Epithelial cell of esophagus (primary cell): ENCODE results near the gene GPC6.

Source experiments
- DNase-seq: peaks from one replicate; pipeline ENCODE4 v3.0.0; 2010; ENCODE audit warnings: low read depth
- H3K4me3 ChIP-seq: 2 replicates; pipeline ENCODE4 v1.5.1; 2011; ENCODE audit warnings: mild to moderate bottlenecking, low read length, control low read depth
- TF ChIP-seq, protein P1 (sequence below): IDR thresholded peaks from 2 replicates; pipeline ENCODE4 v1.5.1; 2011; ENCODE audit warnings: low read depth, mild to moderate bottlenecking, low read length, control low read depth, inconsistent platforms; ENCODE audit not compliant: insufficient read depth; ENCODE audit errors: missing control alignments

Gene GPC6

DNA sequence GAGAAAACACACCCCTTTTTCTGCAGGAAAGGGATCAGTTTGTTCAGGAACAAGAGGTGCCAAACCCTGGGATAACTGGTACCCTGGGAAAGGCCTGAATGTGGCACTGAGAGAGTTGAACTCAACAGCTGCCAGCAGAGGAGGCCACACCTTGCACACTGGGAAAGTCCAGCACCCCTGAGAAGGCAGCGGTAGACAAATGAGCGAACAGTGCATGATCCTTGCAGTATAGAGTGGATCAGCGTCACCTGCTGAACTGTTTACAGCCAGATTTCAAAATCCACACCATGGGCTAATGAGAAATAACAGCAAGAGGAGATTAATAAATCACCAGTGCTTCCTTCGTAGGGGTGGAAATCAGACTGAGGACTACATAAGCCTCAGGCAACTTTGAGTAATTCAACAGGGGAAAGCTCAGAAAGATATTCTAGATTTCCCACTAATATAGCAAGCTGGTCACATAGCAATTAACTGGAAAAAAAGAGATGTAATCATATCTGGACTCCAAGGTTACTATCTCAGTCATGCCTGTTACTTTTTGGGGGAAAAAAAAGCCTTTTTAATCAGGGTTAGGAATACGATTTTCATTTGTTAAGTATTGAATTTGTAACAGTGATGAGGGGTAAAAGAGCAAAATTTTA lies 1200.8 kb downstream of the GPC6 start:
- no peak overlapping the region for H3K4me3 ChIP-seq
- TF ChIP-seq, protein P1, sequence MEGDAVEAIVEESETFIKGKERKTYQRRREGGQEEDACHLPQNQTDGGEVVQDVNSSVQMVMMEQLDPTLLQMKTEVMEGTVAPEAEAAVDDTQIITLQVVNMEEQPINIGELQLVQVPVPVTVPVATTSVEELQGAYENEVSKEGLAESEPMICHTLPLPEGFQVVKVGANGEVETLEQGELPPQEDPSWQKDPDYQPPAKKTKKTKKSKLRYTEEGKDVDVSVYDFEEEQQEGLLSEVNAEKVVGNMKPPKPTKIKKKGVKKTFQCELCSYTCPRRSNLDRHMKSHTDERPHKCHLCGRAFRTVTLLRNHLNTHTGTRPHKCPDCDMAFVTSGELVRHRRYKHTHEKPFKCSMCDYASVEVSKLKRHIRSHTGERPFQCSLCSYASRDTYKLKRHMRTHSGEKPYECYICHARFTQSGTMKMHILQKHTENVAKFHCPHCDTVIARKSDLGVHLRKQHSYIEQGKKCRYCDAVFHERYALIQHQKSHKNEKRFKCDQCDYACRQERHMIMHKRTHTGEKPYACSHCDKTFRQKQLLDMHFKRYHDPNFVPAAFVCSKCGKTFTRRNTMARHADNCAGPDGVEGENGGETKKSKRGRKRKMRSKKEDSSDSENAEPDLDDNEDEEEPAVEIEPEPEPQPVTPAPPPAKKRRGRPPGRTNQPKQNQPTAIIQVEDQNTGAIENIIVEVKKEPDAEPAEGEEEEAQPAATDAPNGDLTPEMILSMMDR: no peak
- DNase-seq: peak; percentile 15

DNA sequence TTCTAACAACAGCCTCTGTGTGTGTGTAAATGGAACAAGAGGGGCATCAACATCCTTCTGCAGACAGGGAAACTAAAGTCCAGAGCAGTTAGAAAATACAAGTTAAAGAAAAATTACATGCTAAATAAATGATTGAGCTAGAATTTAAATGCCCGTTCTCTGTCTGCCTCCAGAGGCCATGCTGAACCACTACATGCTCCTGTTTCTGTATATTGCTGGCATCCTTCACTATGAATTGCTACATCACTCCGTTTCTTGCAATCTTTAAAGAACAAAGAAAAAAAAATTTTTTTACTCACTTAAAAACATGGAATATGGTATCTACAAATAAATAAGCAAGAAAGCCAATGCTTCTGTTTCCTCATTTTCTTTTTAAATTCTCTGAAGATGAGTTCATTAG lies 1205.0 kb downstream of the GPC6 start:
- no peak overlapping the region for H3K4me3 ChIP-seq
- DNase-seq: no peak
- TF ChIP-seq, protein P1: no peak

DNA sequence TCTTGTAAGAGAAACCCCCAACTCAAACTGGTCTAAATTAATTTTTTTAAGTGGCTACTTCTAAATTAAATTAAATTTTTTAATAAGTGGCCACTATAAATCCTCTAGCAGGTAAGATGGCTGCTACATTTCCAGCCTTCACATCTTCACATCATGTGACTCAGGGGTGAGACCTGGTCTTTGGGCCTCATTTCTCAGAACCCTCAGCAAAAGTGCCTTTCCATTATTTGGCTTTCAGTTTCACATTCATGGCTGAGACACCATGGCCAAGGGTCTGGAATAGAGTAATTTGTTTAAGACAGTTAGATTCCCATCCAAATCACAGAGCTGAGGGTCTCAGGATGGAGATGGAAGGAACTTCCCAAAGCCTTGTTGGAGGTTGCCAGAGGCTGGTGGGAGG lies 1205.4 kb downstream of the GPC6 start:
- H3K4me3 ChIP-seq: no peak overlapping the region
- DNase-seq: no peak
- TF ChIP-seq, protein P1: no peak

DNA sequence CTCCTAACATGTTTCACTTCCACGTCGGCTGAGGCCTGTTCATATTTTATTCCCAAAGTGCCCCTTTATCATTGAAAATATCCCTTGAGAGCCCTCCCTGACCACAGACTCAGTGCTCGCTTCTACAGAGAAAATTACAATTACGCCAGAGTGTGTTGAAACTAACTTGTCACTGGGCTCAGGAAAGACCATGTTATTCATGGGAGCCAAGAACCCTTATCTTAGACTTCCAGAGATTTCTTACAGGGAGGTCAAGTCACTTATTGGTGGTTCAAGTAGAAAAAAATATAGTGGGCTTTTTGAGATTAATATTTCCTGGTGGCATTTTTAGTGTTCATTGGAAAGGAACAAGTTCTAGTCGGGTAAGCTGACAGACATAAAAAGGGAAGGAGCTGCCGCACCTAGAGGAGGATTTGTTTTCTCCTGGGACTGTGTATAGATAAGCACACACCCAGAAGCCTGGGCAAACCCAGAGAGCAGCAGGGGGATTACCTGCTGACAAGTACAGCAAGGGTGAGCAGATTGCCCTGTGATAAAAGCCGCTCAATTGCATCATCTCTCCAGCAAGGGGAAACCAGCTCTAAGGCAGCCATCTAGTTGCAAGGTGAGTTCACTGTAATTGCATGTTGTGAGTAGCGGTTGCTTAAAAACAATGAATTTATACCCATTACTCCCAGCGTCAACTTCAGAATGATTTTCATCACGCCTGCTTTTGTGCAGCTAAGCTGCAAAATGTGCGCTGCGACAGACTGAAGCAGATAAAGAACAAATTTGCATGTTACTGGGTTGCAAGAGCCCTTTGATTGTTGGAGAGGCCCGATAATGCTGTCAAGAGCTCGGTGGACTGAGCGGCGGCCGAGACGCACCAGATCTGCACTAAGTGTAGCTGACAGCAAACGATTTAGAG lies 1206.7 kb downstream of the GPC6 start:
- peak; percentile 34 for DNase-seq
- TF ChIP-seq, protein P1: no peak
- H3K4me3 ChIP-seq: no peak overlapping the region

DNA sequence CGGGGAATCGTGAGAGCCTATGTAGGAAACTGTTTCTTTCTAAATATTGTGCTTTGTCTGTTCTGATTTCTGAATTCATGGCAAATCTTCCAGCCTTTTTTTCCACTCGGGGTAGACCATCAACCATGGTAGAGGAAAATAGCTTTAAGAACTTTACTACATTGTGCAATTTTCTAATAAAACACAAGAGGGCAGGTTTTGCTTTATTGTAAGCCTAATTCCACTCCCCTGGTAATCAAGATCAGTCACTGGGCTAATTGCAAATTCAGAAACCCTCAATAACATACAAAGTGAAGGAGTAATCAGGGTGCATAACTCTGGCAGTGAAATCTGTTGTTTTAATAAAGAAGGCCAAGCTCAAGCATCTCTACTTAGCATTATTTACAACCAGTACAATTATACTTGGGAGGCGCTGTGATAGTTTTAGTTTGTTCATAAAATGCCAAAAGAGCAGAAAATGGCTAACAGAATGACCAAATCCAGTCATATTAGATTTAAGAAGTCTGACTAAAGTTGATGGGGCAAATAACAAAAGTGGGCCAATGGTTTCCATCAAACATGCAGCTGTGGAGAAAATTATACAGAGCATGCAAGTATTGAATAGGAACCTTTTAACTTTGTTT lies 1209.1 kb downstream of the GPC6 start:
- H3K4me3 ChIP-seq: no peak overlapping the region
- TF ChIP-seq, protein P1: peak; percentile 62
- DNase-seq: peak; percentile 61

DNA sequence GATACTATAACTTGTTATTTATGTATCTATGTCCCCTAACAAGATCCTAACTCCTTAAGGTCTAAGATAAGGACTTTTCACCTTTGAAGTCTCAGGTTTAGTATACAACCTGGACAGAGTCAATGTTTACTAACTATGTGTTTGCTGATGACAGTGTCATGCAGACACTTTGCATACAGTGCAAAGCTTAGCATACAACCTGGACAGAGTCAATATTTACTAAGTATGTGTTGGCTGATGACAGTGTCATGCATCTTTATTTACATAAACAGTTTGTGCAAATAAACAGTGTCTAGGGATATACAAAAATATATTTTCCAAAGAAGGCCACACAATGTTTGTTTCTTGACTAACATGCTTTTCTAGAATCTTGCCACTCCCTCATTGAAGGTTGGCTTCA lies 1218.2 kb downstream of the GPC6 start:
- DNase-seq: no peak
- TF ChIP-seq, protein P1: no peak
- H3K4me3 ChIP-seq: no peak overlapping the region
